ENCODE results near the gene LRCOL1. TPM values are rescaled to one million over a fixed set of nuclear protein-coding genes. Genes with fewer than 3 reads are reported as not detected.

LRCOL1 gene
- total RNA-seq, 1 donor from 2014 or later: not detected

DNA sequence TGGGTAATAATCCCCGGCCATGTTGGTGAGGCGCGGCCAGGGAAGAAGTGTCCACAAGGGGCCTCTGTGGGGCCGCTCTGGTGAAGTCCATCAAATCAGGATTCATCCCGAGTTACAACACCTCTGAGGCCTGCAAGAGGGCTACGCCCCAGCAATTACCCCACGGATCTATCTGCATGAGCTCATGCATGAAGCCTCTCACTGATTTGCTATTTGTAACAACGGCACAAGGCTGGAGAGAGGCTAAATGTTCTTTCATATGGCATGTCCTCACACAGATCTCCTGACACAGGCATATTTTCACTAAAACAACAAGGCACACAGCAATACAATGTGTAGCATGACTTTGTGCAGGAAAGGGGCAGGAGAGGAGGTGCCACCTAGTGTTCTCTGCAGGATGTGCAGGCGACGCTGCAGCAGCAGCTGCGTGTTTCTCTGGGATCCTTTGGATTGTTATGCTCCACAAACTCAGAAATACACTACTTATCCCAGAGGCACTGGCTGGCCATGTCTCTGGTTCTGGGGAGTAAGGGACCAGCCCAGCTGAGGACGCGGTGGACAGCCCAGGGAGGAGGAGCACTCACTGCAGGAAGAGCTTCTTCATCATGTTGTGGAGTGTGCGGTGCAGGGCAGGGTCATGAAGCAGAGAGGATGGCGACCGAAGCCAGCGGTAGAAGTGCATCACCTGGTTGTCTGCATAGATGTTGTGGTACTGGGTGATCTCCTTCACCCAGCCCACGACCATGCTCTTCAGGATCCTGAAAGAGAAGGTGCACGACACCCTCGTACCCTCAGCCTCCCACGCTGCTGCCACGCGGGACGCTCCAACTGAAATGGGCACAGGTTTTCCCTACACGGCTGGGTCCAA is 28.4 kb upstream of the LRCOL1 start:
- ATAC-seq (no peak), DNase-seq (ENCODE audit: missing footprints) (no peak)
- intact Hi-C loops (cut with DNase I): no loop called here

DNA sequence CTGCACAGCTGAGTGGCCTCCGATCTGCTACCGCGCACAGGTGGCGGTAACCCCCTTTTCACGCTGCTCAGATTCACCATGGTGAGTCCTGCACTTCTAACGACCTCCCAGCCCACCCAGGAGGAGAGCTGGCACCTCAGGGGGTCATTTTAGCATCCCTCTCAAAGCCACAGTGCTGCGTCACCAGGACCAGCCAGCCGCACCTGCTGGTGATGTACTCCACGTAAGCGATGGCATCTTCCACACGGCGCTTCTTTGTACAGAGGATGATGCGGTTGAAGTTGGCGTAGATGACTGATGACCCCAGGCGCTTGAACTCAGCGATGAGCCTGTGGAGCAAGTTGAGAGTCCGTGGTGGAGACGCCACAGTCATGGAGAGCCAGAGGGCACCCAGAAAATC is 27.4 kb upstream of the LRCOL1 start:
- DNase-seq (ENCODE audit: missing footprints) (no peak), ATAC-seq (no peak)
- intact Hi-C loops (cut with DNase I): no loop called here

DNA sequence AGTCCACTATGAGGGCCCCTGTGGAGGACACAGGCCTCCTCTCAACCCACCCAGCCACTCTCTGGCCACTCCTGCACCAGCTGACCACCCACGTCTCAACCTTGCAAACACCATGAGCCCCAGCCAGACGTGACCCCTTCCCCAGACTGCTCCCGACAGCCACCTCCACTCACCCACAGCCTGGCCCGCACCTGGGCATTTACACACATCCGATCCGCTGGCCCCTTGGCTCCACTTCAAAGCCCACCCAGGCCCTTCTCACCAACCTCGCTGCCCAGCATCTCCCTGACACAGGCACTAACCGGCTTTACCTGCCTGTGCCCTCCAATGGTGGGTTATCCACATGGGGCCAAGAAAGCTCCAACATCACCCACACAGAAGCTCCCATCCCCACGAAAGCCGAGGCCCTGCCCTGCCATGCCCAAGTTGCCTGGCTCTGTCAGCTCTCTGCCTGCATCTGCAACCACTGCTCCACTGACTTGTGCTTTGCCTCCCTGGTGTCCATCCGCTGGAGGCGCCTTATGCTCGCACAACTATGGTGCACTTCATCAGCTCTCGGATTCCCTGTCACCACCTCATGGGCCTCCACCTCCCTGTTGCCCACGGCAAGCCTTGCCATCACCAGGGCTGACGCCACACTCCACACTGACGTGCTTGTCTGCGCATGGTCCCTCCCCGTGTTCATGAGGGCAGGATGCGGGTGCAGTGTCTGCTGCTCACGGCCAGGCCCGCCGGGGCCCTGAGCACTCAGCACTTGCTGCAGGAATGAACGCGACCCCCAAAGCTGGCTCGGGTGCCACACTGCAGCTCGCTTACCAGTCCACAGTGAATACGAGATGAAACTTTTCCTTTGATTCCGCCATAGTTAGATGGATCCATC is 24.9 kb upstream of the LRCOL1 start:
- DNase-seq (ENCODE audit: missing footprints) (no peak), ATAC-seq (no peak)
- intact Hi-C loops (cut with DNase I): no loop called here

DNA sequence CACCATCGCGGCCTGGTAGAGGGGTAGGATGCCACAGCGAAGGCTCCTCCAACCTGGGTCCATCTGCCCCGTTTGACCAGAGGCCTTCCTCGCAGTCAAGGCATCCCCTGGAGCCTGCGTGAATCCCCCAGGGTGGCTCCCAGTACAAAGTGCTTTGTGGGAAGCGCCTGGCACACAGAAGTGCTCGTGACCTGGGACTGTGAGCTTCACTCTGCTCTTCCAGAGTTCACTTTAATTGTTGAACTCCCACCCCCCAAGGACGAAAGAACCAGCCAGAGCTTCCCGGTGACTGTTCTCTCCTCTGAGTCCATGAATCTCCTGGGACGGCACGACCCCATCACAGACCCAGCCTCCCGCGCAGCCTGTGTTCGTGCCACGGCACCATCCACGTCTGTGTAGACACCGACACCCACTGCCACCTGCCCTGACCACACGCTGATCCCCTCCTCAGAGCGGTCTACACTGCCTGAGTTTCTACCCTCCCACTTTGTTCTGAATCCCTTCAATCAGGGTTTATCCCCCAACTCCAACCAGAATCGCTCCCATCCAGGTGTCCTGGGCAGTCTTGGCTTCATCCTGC is 24.1 kb upstream of the LRCOL1 start:
- DNase-seq (ENCODE audit: missing footprints) (no peak), ATAC-seq (no peak)
- intact Hi-C loops (cut with DNase I): no loop called here

DNA sequence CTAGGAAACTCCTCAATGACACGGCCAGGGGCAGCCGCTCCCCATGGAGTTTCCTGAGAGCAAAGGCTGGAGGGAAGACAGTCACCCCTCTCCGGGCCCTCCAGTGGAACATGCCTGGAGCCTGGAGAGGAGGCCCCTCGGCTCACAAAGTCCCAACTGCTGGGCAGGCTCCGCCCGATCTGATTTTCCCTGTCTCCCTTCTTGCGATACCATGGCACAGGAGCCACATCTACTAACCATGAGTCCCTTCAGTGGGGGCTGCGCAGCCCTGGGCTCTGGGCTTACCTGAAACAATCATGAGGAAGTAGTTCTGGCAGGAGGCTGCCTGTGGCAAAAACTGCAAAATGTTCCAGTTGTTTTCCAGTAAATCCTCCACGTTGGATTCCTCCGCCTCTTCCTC is 23.5 kb upstream of the LRCOL1 start:
- DNase-seq (ENCODE audit: missing footprints): no peak

DNA sequence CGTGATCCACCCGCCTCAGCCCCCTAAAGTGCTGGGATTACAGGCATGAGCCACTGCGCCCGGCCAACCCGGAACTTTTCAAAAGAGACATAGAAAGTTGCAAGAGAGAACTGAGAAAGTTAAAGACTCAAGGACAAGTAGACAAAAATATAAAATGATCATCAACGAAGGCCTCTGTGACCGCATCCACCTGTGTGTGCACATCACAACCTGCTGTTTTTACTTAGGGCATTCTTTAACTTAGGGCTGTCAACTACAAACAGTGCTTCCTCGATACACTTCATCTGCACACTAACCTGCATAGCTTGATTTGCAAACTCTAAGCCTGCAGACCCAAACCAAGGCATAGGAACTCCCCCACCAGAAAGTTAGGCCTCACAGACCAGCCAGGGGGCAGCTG is 23.0 kb upstream of the LRCOL1 start:
- DNase-seq (ENCODE audit: missing footprints) (no peak), ATAC-seq (no peak)
- intact Hi-C loops (cut with DNase I): no loop called here

More for the DNA sequence above, 23.5 kb upstream of the LRCOL1 start:
- no peak for ATAC-seq
- intact Hi-C loops (cut with DNase I): no loop called here

DNA sequence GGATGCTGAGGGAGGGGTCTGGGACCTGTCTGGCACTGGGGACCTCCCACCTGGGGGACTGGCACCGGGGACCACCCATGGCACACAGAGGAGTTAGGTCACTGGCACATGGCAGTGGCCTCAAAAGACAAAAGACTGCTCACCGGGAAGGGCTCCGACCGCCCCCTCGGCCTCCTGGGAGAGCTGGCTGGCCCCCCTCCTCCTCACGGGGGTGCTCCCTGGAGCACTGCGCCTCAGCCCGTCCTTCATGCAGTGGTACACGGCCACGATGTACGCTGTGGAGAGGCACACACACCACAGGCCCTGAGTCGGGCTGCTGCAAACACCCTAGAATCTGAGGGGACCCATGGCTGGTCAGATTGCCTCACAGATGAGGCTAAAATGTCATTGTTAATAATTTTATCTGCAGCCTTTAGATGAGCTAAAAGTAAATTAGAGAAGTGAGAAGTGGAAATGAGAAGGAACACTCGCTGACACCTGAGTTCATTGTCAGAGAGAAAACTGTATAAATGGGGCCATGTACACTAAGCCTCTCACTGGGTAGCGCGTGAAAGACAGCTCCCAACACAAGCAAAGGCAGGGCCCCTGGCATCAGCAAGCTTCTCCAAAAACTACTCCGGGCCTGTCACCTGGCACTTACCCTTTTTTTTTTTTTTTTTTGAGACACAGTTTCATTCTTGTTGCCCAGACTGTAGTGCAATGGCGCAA is 22.3 kb upstream of the LRCOL1 start:
- no peak for DNase-seq (ENCODE audit: missing footprints)
- ATAC-seq: peak; percentile 28
- intact Hi-C loops (cut with DNase I): no loop called here

DNA sequence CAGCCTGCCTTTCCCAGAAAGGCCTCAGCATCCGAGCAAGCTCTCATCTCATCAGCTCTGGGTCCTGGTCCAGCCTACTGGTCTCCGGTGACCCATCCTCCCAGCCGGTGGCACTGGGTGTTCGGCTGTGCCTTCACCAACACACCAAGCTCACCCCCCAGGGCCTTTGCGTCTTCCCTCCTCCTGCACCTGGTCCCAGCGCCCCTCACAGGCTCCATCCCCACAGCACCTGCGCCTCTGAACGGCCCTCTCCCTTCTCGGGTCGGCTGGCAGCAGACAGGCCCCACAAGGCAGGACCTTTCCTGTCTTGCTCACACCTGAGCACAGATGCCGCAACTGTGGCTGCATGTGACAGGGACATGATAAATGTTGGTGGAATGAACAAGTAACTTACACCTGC is 21.3 kb upstream of the LRCOL1 start:
- intact Hi-C loops (cut with DNase I): no loop called here
- DNase-seq (ENCODE audit: missing footprints): no peak
- no peak for ATAC-seq

DNA sequence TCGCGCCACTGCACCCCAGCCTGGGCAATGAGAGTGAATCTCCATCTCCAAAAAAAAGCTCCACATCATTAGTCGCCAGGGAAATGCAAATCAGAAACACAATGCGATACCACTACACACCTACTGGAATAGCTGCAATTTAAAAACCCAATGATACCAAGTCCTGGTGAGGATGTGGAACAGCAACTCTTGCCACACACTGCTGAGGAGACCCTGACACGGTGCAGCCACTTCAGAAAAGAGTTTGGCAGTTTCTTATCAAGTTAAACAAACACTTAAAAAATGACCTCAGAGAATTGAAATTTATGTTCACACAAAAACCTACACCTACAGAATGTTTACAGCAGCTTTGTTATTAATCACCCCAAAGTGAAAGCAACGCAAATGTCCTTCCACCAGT is 20.3 kb upstream of the LRCOL1 start:
- intact Hi-C loops (cut with DNase I): no loop called here

DNA sequence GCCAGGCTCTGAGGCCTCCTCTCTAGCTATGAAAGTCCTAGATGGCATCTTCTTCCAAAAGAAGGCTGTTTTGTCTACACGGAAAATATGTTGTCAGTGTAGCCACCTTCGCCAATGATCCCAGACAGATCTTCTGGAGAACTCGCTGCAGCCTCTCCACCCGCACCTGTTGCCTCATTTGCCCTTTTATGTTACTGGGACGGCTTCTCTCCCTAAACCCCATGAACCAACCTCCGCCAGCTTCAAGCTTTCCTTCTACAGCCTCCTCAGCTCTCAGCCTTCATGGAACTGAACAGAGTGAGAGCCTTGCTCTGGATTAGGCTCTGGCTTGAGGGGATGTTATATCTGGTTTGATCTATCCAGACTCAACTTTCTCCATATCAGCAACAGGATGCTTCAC is 18.9 kb upstream of the LRCOL1 start:
- intact Hi-C loops (cut with DNase I): no loop called here

More for the DNA sequence above, 20.3 kb upstream of the LRCOL1 start:
- DNase-seq (ENCODE audit: missing footprints) (no peak), ATAC-seq (no peak)

DNA sequence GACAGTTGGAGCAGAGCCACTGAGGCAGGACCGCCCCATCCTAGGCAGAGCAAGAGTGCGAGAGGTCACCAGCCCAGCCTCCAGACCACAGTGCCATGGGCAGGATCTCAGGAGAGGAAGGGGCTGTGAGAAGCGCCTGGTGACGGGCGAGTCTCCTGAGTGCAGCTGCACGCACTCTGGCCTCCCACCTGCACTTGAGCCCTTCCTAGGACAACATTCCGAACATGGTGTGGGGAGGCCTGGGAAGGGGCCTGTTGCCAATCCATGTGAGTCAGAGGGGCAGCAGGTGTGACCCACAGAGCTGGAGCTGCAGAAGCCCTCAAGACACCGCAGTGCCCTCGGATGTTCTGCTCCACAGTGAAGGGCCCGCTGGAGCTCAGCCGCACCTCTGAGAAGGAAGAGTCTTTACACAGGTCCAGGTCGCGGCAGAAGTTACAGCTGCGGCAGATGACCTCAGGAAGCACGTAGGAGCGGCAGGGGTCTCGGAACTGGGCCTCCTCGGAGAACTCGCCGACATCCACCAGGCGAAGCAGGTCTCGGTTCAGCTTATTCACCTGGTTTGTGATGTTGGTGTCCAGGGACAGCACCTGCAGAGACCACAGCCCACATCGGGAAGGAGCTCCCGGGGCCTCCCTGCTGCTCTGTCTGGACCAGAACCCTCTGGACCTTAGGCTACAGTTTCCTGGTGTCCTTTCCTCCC is 15.5 kb upstream of the LRCOL1 start:
- ATAC-seq: no peak

More for the DNA sequence above, 18.9 kb upstream of the LRCOL1 start:
- ATAC-seq: no peak
- no peak for DNase-seq (ENCODE audit: missing footprints)

DNA sequence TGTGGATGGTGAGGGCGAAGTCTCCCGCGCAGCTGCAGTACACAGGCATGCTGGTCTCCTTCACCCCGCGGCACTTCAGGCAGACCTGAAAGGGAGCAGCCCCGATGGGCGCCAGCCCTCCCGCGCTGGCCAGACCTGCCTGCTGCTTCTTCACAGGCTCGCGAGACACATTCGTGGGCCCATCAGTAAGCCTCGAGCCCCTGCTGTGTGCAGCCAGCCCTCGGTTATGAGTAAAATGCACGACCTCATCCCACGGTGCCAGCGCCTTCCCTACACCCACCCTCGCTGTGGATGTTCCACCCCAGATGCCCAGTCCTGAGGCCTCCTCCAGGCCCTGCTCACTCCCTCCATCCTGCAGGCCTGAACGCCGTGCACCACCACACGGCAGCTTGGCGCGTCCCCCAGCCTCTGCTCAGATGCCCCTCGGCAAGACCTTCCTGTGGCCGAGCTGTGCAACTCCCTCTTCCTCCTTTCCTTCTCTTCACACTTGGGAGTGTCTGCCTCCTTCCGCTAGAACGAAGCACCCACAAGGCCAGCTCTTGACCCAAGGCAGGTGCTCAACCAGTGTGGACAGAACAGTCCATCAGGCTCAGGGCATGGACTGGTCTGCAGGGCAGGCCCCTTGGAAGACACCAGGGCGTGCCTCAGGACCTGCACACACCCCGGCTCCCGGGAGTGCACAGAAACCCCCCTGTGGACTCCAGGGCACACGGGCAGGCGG is 14.7 kb upstream of the LRCOL1 start:
- intact Hi-C loops (cut with DNase I): no loop called here
- DNase-seq (ENCODE audit: missing footprints) (no peak), ATAC-seq (no peak)

More for the DNA sequence above, 15.5 kb upstream of the LRCOL1 start:
- DNase-seq (ENCODE audit: missing footprints): no peak
- intact Hi-C loops (cut with DNase I): no loop called here

DNA sequence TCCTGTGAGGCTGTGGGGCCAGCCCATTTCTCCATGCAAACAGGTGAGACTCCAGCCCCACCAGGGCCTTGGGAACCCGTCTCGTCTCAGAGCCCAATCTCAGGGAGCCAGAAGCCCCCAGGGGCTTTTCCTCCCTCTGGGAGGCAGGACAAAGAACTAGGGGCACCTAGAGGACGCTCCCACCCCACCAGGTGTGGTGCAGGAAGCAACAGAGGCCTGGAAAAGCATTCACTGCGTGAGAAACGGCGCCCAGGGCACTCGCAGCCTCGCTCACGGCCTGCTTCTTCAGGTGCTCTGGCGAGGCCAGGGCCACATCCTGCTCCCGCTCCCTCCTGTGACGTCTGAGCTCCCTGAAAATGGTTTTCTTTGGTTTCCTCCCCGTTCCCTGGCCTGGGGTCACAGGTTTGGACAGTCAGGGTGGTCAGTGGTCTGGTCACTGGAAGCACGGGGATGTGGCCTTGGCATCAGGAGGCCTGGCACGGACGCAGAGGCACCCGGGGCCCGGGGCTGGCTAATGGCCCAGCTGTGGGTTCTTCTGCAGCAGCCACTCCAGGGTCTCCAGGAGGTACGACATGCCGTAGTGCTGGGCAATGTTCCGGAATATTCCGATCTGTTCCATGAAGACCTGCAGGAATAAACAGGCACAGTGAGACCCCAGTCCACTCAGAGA is 13.9 kb upstream of the LRCOL1 start:
- no peak for DNase-seq (ENCODE audit: missing footprints)
- no peak for ATAC-seq

DNA sequence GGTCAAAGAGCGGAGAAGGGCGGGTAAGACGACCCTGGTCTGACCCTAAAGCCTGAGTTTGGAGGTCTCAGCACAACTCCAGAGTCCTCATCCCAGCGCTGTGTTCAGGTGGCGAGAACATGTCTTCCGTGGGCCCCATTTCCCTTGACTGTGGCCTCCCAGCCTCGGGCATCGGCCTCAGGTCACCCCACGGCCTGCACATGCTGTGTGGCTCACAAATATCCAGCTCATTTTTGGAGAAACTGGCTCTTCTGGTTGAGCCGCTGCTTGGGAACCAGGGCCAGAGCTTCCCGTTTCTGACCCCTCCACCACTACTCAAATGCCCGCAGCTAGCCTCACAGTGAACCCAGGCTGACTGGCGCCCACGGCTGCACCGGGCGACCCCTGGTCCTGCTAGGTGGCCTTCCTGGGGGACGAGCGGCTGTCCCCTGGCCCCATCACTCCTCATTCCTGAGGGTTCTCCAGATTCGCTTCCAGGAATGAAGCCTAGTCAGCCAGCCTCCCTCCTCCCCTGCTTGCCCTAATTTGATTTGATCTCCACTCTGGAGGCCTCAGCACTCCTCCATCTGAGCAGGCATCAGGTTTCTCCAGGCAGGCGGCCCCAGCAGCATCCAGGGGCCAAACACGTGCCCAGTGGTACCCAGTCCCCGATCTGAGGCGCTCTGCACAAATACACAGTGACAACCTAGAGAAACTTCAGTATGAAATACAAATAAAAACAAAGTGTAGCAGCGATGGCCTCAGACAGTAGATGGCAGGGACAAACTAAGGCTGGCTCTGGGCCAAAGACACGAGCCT is 12.9 kb upstream of the LRCOL1 start:
- intact Hi-C loops (cut with DNase I): no loop called here
- DNase-seq (ENCODE audit: missing footprints) (no peak), ATAC-seq (no peak)

More for the DNA sequence above, 13.9 kb upstream of the LRCOL1 start:
- intact Hi-C loops (cut with DNase I): no loop called here

DNA sequence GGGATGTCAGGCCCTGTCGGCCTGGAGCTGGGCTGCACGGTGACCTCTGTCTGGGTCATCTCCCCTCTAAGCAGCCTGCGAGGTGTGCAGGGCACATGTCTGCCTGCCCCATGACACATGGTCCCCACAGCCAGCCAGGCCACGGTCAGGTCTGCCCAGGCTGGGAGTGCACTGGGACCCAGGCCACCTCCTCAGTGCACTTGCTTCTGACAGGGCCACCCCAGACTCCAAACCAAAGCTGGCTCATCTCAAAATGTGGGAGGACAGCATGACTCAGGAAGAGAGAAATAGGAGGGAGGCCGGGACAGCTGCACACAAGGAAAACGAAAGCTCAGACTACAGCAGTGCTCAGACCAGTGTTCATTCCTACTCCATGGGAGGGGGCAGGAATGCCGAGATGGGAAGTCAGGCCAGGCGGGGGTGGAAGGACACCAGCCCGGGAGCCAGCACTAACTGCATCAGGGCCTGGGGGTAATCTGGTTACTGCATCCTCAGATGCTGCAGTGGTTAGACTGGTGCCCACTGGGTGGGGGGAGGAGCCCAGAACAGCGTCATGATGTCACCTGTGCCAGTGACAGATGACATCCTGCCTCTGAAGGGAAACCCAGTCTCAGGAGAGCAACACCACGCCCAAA is 12.2 kb upstream of the LRCOL1 start:
- intact Hi-C loops (cut with DNase I): no loop called here
- DNase-seq (ENCODE audit: missing footprints) (no peak), ATAC-seq (peak; percentile 35)
